ENCODE data around the gene HTR7. TPM values are rescaled to one million over a fixed set of nuclear protein-coding genes. Genes with fewer than 3 reads are reported as not detected.

Gene HTR7
- total RNA-seq, 2 donors from 2014 or later, result 0.70 to 7.3 TPM

DNA sequence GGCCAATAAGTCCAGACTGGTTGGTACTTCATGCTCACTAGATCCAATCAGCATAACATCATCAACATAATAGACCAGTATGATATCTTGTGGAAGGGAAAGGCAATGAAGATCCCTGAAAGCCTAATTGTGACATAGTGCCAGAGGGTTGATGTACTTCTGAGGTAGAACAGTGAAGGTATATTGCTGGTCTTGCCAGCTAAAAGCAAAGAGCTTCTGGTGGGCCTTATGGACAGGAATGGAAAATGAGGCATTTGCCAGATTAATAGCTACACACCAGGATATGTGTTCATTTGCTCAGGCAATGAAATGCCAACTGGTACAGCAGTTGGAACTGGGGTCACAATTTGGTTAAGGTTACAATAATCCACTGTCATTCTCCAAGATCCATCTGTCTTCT lies 156.4 kb downstream of the HTR7 start:
- no peaks in the 10 kb centered on the region for H3K36me3 ChIP-seq (ENCODE audit: control insufficient read depth, insufficient read depth, low read length)
- Mint-ChIP-seq H3K27ac (no peak overlapping the region), H3K27me3 (ENCODE audit: insufficient read depth) (peaks cover 4% of the 10 kb centered on the region), H3K4me3 (no peak overlapping the region), H3K9me3 (no peaks in the 10 kb centered on the region), H3K36me3 (ENCODE audit: low read depth) (no peaks in the 10 kb centered on the region), H3K4me1 (peaks cover 3% of the 10 kb centered on the region)
- TF ChIP-seq, protein P1, sequence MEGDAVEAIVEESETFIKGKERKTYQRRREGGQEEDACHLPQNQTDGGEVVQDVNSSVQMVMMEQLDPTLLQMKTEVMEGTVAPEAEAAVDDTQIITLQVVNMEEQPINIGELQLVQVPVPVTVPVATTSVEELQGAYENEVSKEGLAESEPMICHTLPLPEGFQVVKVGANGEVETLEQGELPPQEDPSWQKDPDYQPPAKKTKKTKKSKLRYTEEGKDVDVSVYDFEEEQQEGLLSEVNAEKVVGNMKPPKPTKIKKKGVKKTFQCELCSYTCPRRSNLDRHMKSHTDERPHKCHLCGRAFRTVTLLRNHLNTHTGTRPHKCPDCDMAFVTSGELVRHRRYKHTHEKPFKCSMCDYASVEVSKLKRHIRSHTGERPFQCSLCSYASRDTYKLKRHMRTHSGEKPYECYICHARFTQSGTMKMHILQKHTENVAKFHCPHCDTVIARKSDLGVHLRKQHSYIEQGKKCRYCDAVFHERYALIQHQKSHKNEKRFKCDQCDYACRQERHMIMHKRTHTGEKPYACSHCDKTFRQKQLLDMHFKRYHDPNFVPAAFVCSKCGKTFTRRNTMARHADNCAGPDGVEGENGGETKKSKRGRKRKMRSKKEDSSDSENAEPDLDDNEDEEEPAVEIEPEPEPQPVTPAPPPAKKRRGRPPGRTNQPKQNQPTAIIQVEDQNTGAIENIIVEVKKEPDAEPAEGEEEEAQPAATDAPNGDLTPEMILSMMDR (conservative IDR thresholded peaks at IDR 0.05), result no peak
- H3K27me3 ChIP-seq (ENCODE audit: control insufficient read depth, insufficient read depth, low read length, poor library complexity, severe bottlenecking), result peaks cover 23% of the 10 kb centered on the region
- H3K4me3 ChIP-seq (ENCODE audit: low read length), result no peak overlapping the region
- no peak overlapping the region for H3K27ac ChIP-seq (ENCODE audit: low read depth, low read length)
- no peaks in the 10 kb centered on the region for H3K9me3 ChIP-seq (ENCODE audit: control insufficient read depth, low read length)
- H3K9ac ChIP-seq (ENCODE audit: extremely low read depth, low read length, poor library complexity, severe bottlenecking), result no peak overlapping the region
- peaks cover 3% of the 10 kb centered on the region for H3K4me1 ChIP-seq (ENCODE audit: control insufficient read depth, insufficient read depth, low read length)
- DNase-seq, result no peak

GRCh38 chr10:90695915-90696676 lies 161.7 kb downstream of the HTR7 start:
- Histone ChIP-seq H3K27ac (ENCODE audit: low read depth, low read length) (no peak overlapping the region), H3K4me1 (ENCODE audit: control insufficient read depth, insufficient read depth, low read length) (no peaks in the 10 kb centered on the region), H3K9ac (ENCODE audit: extremely low read depth, low read length, poor library complexity, severe bottlenecking) (no peak overlapping the region), H3K36me3 (ENCODE audit: control insufficient read depth, insufficient read depth, low read length) (no peaks in the 10 kb centered on the region), H3K4me3 (ENCODE audit: low read length) (no peak overlapping the region), H3K9me3 (ENCODE audit: control insufficient read depth, low read length) (no peaks in the 10 kb centered on the region), H3K27me3 (ENCODE audit: control insufficient read depth, insufficient read depth, low read length, poor library complexity, severe bottlenecking) (no peaks in the 10 kb centered on the region)
- Mint-ChIP-seq H3K36me3 (ENCODE audit: low read depth) (no peaks in the 10 kb centered on the region), H3K9me3 (peaks cover 2% of the 10 kb centered on the region), H3K27me3 (ENCODE audit: insufficient read depth) (no peaks in the 10 kb centered on the region), H3K27ac (no peak overlapping the region), H3K4me3 (no peak overlapping the region), H3K4me1 (no peaks in the 10 kb centered on the region)
- no peak for DNase-seq
- WGBS, 2 experiments (ENCODE audit: insufficient coverage in 1 of 2, insufficient read length in 1 of 2), result 74 to 78% methylated on average over 4 to 6 of the region's 6 CpGs
- TF ChIP-seq, protein P1 (conservative IDR thresholded peaks at IDR 0.05), result no peak

Other genes with a start within 250 kb of the HTR7 start
- 10 to 100 TPM; 58.3 to 62.4 TPM for gene RPP30, start 13.9 kb upstream of the HTR7 start, total RNA-seq
- 10 to 100 TPM; 19.6 to 42.6 TPM for gene ANKRD1, start 63.0 kb upstream of the HTR7 start, total RNA-seq

Data from endodermal cell (in vitro differentiated cells).